ENCODE measurements around the gene DOCK7.

GRCh38 chr1:62435231-62436038, 252.8 kb downstream of the DOCK7 start:
- TF ChIP-seq EZH2 (IDR thresholded peaks at IDR 0.05; ENCODE audit: insufficient read depth, poor library complexity, severe bottlenecking) (no peak), EZH2phosphoT487 (IDR thresholded peaks at IDR 0.05; ENCODE audit: insufficient read depth, low read depth) (no peak)

All from GM23248 (cell line).